ENCODE results near the gene KLF16. TPM values are rescaled to one million over a fixed set of nuclear protein-coding genes. Genes with fewer than 3 reads are reported as not detected.
"Not testable (repeated sequence)": the region's sequence is repeated elsewhere in the genome, so short reads cannot be mapped to it uniquely, and the experiment has no call there.

KLF16 gene
- total RNA-seq, 1 experiment from 2014 or later = 64.0 TPM

DNA sequence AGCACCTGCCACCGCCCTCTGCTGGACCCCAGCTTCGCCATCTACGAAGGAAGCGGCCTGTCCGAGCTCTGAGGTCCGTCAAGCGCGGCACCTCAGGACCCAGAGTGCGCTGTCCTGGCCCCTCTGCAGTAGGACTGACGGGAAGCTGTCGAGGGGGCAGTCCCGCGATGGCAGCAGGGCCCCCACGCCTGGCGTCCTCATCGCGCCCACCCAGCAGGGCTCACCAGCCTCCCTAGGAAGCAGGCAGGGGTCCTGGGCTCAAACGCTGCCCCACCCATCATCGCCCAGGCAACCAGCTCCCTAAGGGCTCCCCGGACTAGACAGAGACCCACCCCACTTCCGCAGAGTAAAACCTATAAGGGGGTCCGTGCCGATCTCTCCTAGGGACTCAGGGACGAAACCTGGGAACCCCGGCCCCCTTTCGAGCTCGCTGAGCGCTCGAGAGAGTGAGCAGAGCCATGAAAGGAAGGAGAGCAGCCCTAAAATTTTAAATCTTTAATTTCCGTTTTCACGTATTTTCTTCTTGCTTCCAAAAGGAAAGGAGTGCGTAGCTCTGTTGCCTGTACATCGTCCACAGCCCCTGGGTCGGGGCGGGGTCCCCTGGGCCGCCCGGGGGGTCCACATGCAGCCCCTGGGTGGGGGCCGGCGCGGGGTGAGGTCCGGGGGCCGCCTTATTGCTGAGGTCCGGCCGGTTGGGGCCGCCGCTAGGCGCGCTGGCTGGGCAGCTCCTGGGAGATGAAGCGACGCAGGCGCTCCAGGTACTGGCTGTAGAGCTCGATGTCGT is 13.3 kb upstream of the KLF16 start:
- ChIA-PET CTCF (interaction anchor here (0.6 to 3.0 kb wide), 16 partner anchors 9 to 134 kb away, joined by 3 to 48 read pairs (median 4); partner anchors contain the start of genes ABHD17A, ADAT3 and SCAMP4), POLR2A (interaction anchor here (0.5 to 1.3 kb wide), 5 partner anchors 8 to 48 kb away, joined by 3 to 15 read pairs (median 4); partner anchors contain the start of genes ABHD17A, ADAT3 and SCAMP4)
- H3K27me3 Mint-ChIP-seq (ENCODE audit: low read depth); H3K9me3 Mint-ChIP-seq; DNase-seq (ENCODE audit: low spot score); H3K36me3 Mint-ChIP-seq: not testable (repeated sequence)
- peaks cover 16% of the 10 kb centered on the region for H3K4me1 Mint-ChIP-seq
- TF ChIP-seq PRRX2 (CRISPR knock-in tag; IDR thresholded peaks at IDR 0.05) (0 out of 2 replicates have a peak, but pooled peaks have one; percentile 45), ZNF138 (CRISPR knock-in tag; conservative IDR thresholded peaks at IDR 0.05) (0 out of 2 replicates have a peak, but pooled peaks have one; percentile 10)
- TF ChIP-seq, protein P1, sequence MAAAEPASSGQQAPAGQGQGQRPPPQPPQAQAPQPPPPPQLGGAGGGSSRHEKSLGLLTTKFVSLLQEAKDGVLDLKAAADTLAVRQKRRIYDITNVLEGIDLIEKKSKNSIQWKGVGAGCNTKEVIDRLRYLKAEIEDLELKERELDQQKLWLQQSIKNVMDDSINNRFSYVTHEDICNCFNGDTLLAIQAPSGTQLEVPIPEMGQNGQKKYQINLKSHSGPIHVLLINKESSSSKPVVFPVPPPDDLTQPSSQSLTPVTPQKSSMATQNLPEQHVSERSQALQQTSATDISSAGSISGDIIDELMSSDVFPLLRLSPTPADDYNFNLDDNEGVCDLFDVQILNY (CRISPR knock-in tag; IDR thresholded peaks at IDR 0.05) = peak; percentile 80; the same call in 1 of the 2 replicates
- TF ChIP-seq, protein P2, sequence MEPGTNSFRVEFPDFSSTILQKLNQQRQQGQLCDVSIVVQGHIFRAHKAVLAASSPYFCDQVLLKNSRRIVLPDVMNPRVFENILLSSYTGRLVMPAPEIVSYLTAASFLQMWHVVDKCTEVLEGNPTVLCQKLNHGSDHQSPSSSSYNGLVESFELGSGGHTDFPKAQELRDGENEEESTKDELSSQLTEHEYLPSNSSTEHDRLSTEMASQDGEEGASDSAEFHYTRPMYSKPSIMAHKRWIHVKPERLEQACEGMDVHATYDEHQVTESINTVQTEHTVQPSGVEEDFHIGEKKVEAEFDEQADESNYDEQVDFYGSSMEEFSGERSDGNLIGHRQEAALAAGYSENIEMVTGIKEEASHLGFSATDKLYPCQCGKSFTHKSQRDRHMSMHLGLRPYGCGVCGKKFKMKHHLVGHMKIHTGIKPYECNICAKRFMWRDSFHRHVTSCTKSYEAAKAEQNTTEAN (CRISPR knock-in tag; IDR thresholded peaks at IDR 0.05) = 0 out of 2 replicates have a peak, but pooled peaks have one; percentile 42
- TF ChIP-seq, protein P3, sequence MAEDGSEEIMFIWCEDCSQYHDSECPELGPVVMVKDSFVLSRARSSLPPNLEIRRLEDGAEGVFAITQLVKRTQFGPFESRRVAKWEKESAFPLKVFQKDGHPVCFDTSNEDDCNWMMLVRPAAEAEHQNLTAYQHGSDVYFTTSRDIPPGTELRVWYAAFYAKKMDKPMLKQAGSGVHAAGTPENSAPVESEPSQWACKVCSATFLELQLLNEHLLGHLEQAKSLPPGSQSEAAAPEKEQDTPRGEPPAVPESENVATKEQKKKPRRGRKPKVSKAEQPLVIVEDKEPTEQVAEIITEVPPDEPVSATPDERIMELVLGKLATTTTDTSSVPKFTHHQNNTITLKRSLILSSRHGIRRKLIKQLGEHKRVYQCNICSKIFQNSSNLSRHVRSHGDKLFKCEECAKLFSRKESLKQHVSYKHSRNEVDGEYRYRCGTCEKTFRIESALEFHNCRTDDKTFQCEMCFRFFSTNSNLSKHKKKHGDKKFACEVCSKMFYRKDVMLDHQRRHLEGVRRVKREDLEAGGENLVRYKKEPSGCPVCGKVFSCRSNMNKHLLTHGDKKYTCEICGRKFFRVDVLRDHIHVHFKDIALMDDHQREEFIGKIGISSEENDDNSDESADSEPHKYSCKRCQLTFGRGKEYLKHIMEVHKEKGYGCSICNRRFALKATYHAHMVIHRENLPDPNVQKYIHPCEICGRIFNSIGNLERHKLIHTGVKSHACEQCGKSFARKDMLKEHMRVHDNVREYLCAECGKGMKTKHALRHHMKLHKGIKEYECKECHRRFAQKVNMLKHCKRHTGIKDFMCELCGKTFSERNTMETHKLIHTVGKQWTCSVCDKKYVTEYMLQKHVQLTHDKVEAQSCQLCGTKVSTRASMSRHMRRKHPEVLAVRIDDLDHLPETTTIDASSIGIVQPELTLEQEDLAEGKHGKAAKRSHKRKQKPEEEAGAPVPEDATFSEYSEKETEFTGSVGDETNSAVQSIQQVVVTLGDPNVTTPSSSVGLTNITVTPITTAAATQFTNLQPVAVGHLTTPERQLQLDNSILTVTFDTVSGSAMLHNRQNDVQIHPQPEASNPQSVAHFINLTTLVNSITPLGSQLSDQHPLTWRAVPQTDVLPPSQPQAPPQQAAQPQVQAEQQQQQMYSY (CRISPR knock-in tag; IDR thresholded peaks at IDR 0.05) = peak; percentile 1; the same call in 1 of the 2 replicates
- peak overlapping the region; percentile 63; the same call in 1 of the 2 replicates for H3K27ac Mint-ChIP-seq
- H3K4me3 Mint-ChIP-seq = peak overlapping the region; percentile 99
- peak; percentile 61 for ATAC-seq

DNA sequence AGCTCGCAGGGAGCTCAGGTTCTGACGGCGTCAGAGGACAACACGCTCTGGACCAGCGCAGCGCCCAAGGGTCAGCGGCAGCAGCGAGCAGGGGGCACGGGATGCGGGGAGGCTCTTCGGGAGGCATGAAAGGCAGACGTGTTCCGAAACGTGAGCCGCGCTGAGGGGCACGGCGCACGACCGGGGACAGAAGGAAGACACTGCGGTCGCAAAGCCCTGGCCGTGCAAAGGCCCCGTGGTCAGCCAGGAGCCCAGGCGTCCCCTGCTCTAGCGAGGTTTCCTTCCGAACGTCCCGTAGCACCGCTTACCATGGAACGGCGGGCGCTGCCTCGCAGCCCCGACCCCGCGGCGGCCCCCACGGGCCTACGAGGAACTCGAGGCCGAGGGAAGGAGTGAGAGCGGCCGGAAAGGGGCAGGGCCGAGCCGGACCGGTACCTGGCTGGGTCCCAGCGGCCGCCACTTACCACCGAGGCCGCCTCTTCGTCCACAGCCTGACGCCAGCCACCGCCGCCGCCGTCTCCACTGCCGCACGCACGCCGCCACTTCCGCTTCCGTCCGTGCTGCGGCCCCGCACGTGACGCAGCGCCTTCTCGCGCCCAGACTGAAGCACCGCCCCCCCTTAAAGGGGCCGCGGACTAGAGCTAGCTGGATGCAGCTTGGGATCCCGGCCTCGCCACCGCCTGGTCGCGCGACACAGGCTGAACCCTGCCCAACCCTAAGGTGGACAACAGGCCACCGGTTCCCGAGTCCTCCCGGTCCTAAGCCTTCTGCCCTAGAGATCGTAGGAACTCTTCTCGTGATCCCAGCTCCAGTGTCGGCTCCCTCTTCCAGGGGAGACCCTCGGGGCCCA is 12.5 kb upstream of the KLF16 start:
- Mint-ChIP-seq H3K4me3 (peak overlapping the region; percentile 99), H3K4me1 (peaks cover 16% of the 10 kb centered on the region), H3K27me3 (ENCODE audit: low read depth) (no peaks in the 10 kb centered on the region), H3K36me3 (peaks cover 4% of the 10 kb centered on the region), H3K9me3 (no peaks in the 10 kb centered on the region), H3K27ac (peak overlapping the region; percentile 86)
- DNase-seq (ENCODE audit: low spot score) (peak; percentile 88), ATAC-seq (peak; percentile 84)
- CTCF ChIA-PET = interaction anchor here (0.6 to 3.0 kb wide), 17 partner anchors 9 to 135 kb away, joined by 3 to 48 read pairs (median 5); partner anchors contain the start of genes ABHD17A, ADAT3 and SCAMP4
- POLR2A ChIA-PET = interaction anchor here (0.5 to 1.9 kb wide), 8 partner anchors 9 to 439 kb away, joined by 3 to 15 read pairs (median 4); partner anchors contain the start of genes ABHD17A, ADAT3 and SCAMP4
- TF ChIP-seq KAT7 (CRISPR knock-in tag; IDR thresholded peaks at IDR 0.05; ENCODE audit: borderline replicate concordance) (0 out of 2 replicates have a peak, but pooled peaks have one; percentile 46), ZNF317 (CRISPR knock-in tag; IDR thresholded peaks at IDR 0.05; ENCODE audit: borderline replicate concordance, low read depth) (peak; percentile 45; the same call in 1 of the 2 replicates), NR1H2 (CRISPR knock-in tag; IDR thresholded peaks at IDR 0.05) (no peak), GTF2I (CRISPR knock-in tag; conservative IDR thresholded peaks at IDR 0.05) (peak; percentile 89), EMX1 (CRISPR knock-in tag; IDR thresholded peaks at IDR 0.05) (peak; percentile 79; the same call in 1 of the 2 replicates)
- TF ChIP-seq, protein P4, sequence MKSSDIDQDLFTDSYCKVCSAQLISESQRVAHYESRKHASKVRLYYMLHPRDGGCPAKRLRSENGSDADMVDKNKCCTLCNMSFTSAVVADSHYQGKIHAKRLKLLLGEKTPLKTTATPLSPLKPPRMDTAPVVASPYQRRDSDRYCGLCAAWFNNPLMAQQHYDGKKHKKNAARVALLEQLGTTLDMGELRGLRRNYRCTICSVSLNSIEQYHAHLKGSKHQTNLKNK (CRISPR knock-in tag; IDR thresholded peaks at IDR 0.05) = no peak
- TF ChIP-seq, protein P5, sequence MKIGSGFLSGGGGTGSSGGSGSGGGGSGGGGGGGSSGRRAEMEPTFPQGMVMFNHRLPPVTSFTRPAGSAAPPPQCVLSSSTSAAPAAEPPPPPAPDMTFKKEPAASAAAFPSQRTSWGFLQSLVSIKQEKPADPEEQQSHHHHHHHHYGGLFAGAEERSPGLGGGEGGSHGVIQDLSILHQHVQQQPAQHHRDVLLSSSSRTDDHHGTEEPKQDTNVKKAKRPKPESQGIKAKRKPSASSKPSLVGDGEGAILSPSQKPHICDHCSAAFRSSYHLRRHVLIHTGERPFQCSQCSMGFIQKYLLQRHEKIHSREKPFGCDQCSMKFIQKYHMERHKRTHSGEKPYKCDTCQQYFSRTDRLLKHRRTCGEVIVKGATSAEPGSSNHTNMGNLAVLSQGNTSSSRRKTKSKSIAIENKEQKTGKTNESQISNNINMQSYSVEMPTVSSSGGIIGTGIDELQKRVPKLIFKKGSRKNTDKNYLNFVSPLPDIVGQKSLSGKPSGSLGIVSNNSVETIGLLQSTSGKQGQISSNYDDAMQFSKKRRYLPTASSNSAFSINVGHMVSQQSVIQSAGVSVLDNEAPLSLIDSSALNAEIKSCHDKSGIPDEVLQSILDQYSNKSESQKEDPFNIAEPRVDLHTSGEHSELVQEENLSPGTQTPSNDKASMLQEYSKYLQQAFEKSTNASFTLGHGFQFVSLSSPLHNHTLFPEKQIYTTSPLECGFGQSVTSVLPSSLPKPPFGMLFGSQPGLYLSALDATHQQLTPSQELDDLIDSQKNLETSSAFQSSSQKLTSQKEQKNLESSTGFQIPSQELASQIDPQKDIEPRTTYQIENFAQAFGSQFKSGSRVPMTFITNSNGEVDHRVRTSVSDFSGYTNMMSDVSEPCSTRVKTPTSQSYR (CRISPR knock-in tag; IDR thresholded peaks at IDR 0.05) = peak; percentile 86
- TF ChIP-seq, protein P6, sequence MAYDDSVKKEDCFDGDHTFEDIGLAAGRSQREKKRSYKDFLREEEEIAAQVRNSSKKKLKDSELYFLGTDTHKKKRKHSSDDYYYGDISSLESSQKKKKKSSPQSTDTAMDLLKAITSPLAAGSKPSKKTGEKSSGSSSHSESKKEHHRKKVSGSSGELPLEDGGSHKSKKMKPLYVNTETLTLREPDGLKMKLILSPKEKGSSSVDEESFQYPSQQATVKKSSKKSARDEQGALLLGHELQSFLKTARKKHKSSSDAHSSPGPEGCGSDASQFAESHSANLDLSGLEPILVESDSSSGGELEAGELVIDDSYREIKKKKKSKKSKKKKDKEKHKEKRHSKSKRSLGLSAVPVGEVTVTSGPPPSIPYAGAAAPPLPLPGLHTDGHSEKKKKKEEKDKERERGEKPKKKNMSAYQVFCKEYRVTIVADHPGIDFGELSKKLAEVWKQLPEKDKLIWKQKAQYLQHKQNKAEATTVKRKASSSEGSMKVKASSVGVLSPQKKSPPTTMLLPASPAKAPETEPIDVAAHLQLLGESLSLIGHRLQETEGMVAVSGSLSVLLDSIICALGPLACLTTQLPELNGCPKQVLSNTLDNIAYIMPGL (CRISPR knock-in tag; IDR thresholded peaks at IDR 0.05) = peak; percentile 86; the same call in 1 of the 2 replicates
- TF ChIP-seq, protein P7, sequence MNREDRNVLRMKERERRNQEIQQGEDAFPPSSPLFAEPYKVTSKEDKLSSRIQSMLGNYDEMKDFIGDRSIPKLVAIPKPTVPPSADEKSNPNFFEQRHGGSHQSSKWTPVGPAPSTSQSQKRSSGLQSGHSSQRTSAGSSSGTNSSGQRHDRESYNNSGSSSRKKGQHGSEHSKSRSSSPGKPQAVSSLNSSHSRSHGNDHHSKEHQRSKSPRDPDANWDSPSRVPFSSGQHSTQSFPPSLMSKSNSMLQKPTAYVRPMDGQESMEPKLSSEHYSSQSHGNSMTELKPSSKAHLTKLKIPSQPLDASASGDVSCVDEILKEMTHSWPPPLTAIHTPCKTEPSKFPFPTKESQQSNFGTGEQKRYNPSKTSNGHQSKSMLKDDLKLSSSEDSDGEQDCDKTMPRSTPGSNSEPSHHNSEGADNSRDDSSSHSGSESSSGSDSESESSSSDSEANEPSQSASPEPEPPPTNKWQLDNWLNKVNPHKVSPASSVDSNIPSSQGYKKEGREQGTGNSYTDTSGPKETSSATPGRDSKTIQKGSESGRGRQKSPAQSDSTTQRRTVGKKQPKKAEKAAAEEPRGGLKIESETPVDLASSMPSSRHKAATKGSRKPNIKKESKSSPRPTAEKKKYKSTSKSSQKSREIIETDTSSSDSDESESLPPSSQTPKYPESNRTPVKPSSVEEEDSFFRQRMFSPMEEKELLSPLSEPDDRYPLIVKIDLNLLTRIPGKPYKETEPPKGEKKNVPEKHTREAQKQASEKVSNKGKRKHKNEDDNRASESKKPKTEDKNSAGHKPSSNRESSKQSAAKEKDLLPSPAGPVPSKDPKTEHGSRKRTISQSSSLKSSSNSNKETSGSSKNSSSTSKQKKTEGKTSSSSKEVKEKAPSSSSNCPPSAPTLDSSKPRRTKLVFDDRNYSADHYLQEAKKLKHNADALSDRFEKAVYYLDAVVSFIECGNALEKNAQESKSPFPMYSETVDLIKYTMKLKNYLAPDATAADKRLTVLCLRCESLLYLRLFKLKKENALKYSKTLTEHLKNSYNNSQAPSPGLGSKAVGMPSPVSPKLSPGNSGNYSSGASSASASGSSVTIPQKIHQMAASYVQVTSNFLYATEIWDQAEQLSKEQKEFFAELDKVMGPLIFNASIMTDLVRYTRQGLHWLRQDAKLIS (CRISPR knock-in tag; IDR thresholded peaks at IDR 0.05; ENCODE audit: borderline replicate concordance) = 0 out of 2 replicates have a peak, but pooled peaks have one; percentile 27

All from WTC11 (cell line).